GM10248 (cell line): ENCODE measurements around the gene PTPRN2.

Experiments
- CTCF ChIA-PET: fragments of 300-600 bp; sonication (Branson Sonifier 250); formaldehyde crosslinking; extraction: SDS; loops from one replicate; lab custom pipeline; 2021; ENCODE audit warnings: antibody characterized with exemption; lab: Yijun Ruan, JAX
- POLR2A ChIA-PET: fragments of 350-650 bp; sonication (Branson Sonifier 250); formaldehyde crosslinking; extraction: SDS; loops from one replicate; lab custom pipeline; 2020; ENCODE audit warnings: antibody characterized with exemption; lab: Yijun Ruan, JAX
- DNase-seq: peaks from one replicate; pipeline ENCODE4 v3.0.0; 2012; ENCODE audit errors: extremely low spot score
- CTCF ChIP-seq: IDR thresholded peaks from 2 replicates; pipeline ENCODE4 v1.5.1; 2012; ENCODE audit warnings: mild to moderate bottlenecking, low read depth; ENCODE audit errors: extremely low read depth, missing control alignments, control extremely low read depth

Gene PTPRN2

GRCh38 chr7:158404031-158404761 is 183.4 kb downstream of the PTPRN2 start:
- no peak for TF ChIP-seq CTCF
- POLR2A ChIA-PET: no interaction called here
- CTCF ChIA-PET: no interaction called here
- no peak for DNase-seq

GRCh38 chr7:158403013-158403821 is 184.4 kb downstream of the PTPRN2 start:
- POLR2A ChIA-PET: no interaction called here
- CTCF ChIA-PET: no interaction called here
- no peak for TF ChIP-seq CTCF
- no peak for DNase-seq

- POLR2A ChIA-PET: no interaction called here
- DNase-seq: no peak
- CTCF ChIA-PET: no interaction called here
- no peak for TF ChIP-seq CTCF
Measured at GRCh38 chr7:158402471-158402870, 185.2 kb downstream of the PTPRN2 start.

- CTCF ChIA-PET: no interaction called here
- POLR2A ChIA-PET: no interaction called here
- DNase-seq: no peak
- TF ChIP-seq CTCF: no peak
Measured at GRCh38 chr7:158401826-158402225, 185.8 kb downstream of the PTPRN2 start.

- no peak for DNase-seq
- no peak for TF ChIP-seq CTCF
- ChIA-PET CTCF (interaction anchor here (1.3 kb wide), 1 partner anchor 575 kb away, joined by 3 read pairs; no protein-coding TSS in a partner anchor), POLR2A (no interaction called here)
Measured at GRCh38 chr7:158401295-158401694, 186.3 kb downstream of the PTPRN2 start.

- TF ChIP-seq CTCF: no peak
- DNase-seq: no peak
- ChIA-PET CTCF (interaction anchor here (1.3 kb wide), 1 partner anchor 576 kb away, joined by 3 read pairs; no protein-coding TSS in a partner anchor), POLR2A (no interaction called here)
Measured at GRCh38 chr7:158400601-158401225, 186.9 kb downstream of the PTPRN2 start.
